K562 (cell line): Measurements from ENCODE around the gene PHKG2. TPM values are rescaled to one million over a fixed set of nuclear protein-coding genes. Genes with fewer than 3 reads are reported as not detected.

Source experiments
- ATF1 ChIP-seq, 2 experiments: fragments of 450-650 bp in 1 of 2; IDR thresholded peaks; 2 replicates each; pipeline ENCODE4 v1.6.1; 2016; ENCODE audit warnings: missing compliant biosample characterization in 1 of 2, missing genetic modification characterization in 1 of 2
- BHLHE40 ChIP-seq: IDR thresholded peaks from 2 replicates; pipeline ENCODE4 v1.6.1; 2011; ENCODE audit warnings: low read length, improper control_type of control experiment
- DIDO1 ChIP-seq: fragments of 450-650 bp; IDR thresholded peaks from 2 replicates; pipeline ENCODE4 v1.6.1; 2016; ENCODE audit warnings: low read depth, missing biosample characterization, missing genetic modification characterization
- ETV1 ChIP-seq: fragments of 450-650 bp; conservative IDR thresholded peaks from 2 replicates; pipeline ENCODE4 v1.6.1; 2016; ENCODE audit warnings: missing genetic modification characterization, control low read depth, low read depth, missing compliant biosample characterization
- FOSL1 ChIP-seq: fragments of 200-800 bp; sonication (Bioruptor generic); conservative IDR thresholded peaks from 2 replicates; pipeline ENCODE4 v1.6.1; 2016; ENCODE audit warnings: missing genetic modification characterization, missing compliant biosample characterization
- KDM2B ChIP-seq: fragments of 250-450 bp; sonication (Bioruptor Pico); IDR thresholded peaks from 2 replicates; pipeline ENCODE4 v1.8.0; 2021; ENCODE audit warnings: mild to moderate bottlenecking, moderate library complexity
- PHF20 ChIP-seq: fragments of 450-650 bp; IDR thresholded peaks from 2 replicates; pipeline ENCODE4 v1.6.1; 2018; ENCODE audit not compliant: partially characterized antibody
- STAT5B ChIP-seq: fragments of 250-450 bp; sonication (Bioruptor Pico); IDR thresholded peaks from 2 replicates; pipeline ENCODE4 v1.8.0; 2021; ENCODE audit warnings: mild to moderate bottlenecking, inconsistent platforms
- TAF1 ChIP-seq: IDR thresholded peaks from 2 replicates; pipeline ENCODE4 v1.6.1; 2011; ENCODE audit warnings: mild to moderate bottlenecking, low read length, moderate library complexity; ENCODE audit not compliant: insufficient read depth, control insufficient read depth, severe bottlenecking; ENCODE audit errors: extremely low read depth
- ZNF184 ChIP-seq: sonication (generic); formaldehyde crosslinking; IDR thresholded peaks from 2 replicates; pipeline ENCODE4 v1.5.0; 2020; ENCODE audit warnings: missing genetic modification reagents
- ZNF263 ChIP-seq: sonication (generic); formaldehyde crosslinking; IDR thresholded peaks from 2 replicates; pipeline ENCODE4 v1.8.0; 2022; ENCODE audit warnings: mild to moderate bottlenecking, missing genetic modification reagents, borderline replicate concordance
- polyA plus RNA-seq, 8 experiments: library from polyadenylated mRNA; depleted of rRNA in 4 of 8; stranded (reverse) in 5 of 8; unstranded in 3 of 8; fragments of >200 nt; fragmentation: Nextera tagmentation in 2 of 8; fragmentation: Illumina TruSeq in 1 of 8; extraction: Ambion mirVana in 2 of 8; extraction: Trizol in 1 of 8; gene quantifications; 2 replicates each; pipeline versions ENCODE4 v1.2.1 to v1.2.3, GENCODE V29; 2011 to 2014; ENCODE audit warnings: inconsistent platforms in 1 of 8, missing spikeins in 1 of 8
- total RNA-seq, 7 experiments: library from RNA; depleted of rRNA in 6 of 7; stranded (reverse); fragments of >200 nt in 6 of 7; fragmentation: Illumina TruSeq in 2 of 7; extraction: Trizol in 2 of 7; gene quantifications; 2 replicates each; pipeline versions ENCODE4 v1.2.1 to v1.2.3, GENCODE V29; 2011 to 2021; ENCODE audit warnings: low replicate concordance in 1 of 7
- TF ChIP-seq, protein P1 (sequence below): sonication (generic); formaldehyde crosslinking; IDR thresholded peaks from 2 replicates; pipeline ENCODE4 v1.8.1; 2023; ENCODE audit warnings: mild to moderate bottlenecking, missing genetic modification reagents
- TF ChIP-seq, protein P2 (sequence below): fragments of 250-450 bp; sonication (Bioruptor Pico); IDR thresholded peaks from 2 replicates; pipeline ENCODE4 v1.8.0; 2022; ENCODE audit warnings: moderate library complexity, mild to moderate bottlenecking, inconsistent platforms
- TF ChIP-seq, protein P3 (sequence below): fragments of 250-450 bp; sonication (Bioruptor Pico); IDR thresholded peaks from 2 replicates; pipeline ENCODE4 v1.5.0; 2020; ENCODE audit warnings: mild to moderate bottlenecking, borderline replicate concordance
- TF ChIP-seq, protein P4 (sequence below): sonication (generic); formaldehyde crosslinking; IDR thresholded peaks from 2 replicates; pipeline ENCODE4 v1.8.0; 2023; ENCODE audit warnings: mild to moderate bottlenecking, missing genetic modification reagents
- TF ChIP-seq, protein P5 (sequence below): sonication (generic); formaldehyde crosslinking; IDR thresholded peaks from 2 replicates; pipeline ENCODE4 v1.8.1; 2023; ENCODE audit warnings: mild to moderate bottlenecking, missing genetic modification reagents, moderate library complexity
- TF ChIP-seq, protein P6 (sequence below), 2 experiments: fragments of 450-650 bp in 1 of 2; sonication (generic) in 1 of 2; formaldehyde crosslinking; conservative IDR thresholded peaks; 2 replicates each; pipeline versions ENCODE4 v1.4.0 to v1.8.1; 2020 to 2022; ENCODE audit warnings: mild to moderate bottlenecking in 1 of 2, missing genetic modification reagents in 1 of 2

PHKG2 gene
- total and polyA plus RNA-seq, 9 of the 15 experiments (the other 6 are each of a cell fraction or from before 2014, with no cell fraction given): 5.8 to 54.2 (median 30.7) TPM

DNA sequence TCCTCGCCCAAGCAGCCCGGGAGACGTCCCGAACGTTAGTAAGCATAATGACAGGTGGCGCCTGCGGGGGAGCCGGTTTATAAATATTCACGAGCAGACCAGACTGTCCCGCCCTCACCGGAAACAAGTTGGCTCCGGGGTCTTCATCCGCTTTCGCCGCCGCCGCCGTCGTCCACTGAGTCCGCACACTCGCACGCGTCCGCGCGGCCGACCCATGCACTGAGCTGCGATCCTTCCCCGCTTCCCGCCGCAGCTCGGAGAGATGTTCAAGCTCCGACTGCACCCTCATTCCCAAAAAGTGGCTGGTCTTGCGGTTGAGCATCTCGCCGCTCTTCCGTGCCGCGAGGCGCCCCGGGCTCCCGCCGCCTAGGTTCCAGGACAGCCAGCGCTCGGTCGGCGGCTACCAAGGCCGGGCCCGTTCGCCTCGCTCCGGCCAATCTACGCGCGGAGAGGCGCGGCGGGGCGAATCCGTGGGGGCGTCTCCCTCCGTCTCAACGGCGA lies 13.3 kb downstream of the PHKG2 start (continued):
- TF ChIP-seq, protein P1, sequence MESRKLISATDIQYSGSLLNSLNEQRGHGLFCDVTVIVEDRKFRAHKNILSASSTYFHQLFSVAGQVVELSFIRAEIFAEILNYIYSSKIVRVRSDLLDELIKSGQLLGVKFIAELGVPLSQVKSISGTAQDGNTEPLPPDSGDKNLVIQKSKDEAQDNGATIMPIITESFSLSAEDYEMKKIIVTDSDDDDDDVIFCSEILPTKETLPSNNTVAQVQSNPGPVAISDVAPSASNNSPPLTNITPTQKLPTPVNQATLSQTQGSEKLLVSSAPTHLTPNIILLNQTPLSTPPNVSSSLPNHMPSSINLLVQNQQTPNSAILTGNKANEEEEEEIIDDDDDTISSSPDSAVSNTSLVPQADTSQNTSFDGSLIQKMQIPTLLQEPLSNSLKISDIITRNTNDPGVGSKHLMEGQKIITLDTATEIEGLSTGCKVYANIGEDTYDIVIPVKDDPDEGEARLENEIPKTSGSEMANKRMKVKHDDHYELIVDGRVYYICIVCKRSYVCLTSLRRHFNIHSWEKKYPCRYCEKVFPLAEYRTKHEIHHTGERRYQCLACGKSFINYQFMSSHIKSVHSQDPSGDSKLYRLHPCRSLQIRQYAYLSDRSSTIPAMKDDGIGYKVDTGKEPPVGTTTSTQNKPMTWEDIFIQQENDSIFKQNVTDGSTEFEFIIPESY (CRISPR knock-in tag): peak; percentile 66
- TF ChIP-seq, protein P2, sequence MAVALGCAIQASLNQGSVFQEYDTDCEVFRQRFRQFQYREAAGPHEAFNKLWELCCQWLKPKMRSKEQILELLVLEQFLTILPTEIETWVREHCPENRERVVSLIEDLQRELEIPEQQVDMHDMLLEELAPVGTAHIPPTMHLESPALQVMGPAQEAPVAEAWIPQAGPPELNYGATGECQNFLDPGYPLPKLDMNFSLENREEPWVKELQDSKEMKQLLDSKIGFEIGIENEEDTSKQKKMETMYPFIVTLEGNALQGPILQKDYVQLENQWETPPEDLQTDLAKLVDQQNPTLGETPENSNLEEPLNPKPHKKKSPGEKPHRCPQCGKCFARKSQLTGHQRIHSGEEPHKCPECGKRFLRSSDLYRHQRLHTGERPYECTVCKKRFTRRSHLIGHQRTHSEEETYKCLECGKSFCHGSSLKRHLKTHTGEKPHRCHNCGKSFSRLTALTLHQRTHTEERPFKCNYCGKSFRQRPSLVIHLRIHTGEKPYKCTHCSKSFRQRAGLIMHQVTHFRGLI: no peak
- no peak for TF ChIP-seq ZNF184 (CRISPR knock-in tag)
- TF ChIP-seq, protein P3, sequence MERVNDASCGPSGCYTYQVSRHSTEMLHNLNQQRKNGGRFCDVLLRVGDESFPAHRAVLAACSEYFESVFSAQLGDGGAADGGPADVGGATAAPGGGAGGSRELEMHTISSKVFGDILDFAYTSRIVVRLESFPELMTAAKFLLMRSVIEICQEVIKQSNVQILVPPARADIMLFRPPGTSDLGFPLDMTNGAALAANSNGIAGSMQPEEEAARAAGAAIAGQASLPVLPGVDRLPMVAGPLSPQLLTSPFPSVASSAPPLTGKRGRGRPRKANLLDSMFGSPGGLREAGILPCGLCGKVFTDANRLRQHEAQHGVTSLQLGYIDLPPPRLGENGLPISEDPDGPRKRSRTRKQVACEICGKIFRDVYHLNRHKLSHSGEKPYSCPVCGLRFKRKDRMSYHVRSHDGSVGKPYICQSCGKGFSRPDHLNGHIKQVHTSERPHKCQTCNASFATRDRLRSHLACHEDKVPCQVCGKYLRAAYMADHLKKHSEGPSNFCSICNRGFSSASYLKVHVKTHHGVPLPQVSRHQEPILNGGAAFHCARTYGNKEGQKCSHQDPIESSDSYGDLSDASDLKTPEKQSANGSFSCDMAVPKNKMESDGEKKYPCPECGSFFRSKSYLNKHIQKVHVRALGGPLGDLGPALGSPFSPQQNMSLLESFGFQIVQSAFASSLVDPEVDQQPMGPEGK: no peak
- TF ChIP-seq, protein P4, sequence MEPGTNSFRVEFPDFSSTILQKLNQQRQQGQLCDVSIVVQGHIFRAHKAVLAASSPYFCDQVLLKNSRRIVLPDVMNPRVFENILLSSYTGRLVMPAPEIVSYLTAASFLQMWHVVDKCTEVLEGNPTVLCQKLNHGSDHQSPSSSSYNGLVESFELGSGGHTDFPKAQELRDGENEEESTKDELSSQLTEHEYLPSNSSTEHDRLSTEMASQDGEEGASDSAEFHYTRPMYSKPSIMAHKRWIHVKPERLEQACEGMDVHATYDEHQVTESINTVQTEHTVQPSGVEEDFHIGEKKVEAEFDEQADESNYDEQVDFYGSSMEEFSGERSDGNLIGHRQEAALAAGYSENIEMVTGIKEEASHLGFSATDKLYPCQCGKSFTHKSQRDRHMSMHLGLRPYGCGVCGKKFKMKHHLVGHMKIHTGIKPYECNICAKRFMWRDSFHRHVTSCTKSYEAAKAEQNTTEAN (CRISPR knock-in tag): no peak; the same call in 1 of the 2 replicates
- peak; percentile 45; the same call in 1 of the 2 replicates for TF ChIP-seq ETV1 (tag)
- TF ChIP-seq FOSL1: peak; percentile 14; the same call in 1 of the 2 replicates
- TF ChIP-seq, protein P5, sequence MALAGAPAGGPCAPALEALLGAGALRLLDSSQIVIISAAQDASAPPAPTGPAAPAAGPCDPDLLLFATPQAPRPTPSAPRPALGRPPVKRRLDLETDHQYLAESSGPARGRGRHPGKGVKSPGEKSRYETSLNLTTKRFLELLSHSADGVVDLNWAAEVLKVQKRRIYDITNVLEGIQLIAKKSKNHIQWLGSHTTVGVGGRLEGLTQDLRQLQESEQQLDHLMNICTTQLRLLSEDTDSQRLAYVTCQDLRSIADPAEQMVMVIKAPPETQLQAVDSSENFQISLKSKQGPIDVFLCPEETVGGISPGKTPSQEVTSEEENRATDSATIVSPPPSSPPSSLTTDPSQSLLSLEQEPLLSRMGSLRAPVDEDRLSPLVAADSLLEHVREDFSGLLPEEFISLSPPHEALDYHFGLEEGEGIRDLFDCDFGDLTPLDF: 0 out of 2 replicates have a peak, but pooled peaks have one; percentile 0
- TF ChIP-seq, protein P6, sequence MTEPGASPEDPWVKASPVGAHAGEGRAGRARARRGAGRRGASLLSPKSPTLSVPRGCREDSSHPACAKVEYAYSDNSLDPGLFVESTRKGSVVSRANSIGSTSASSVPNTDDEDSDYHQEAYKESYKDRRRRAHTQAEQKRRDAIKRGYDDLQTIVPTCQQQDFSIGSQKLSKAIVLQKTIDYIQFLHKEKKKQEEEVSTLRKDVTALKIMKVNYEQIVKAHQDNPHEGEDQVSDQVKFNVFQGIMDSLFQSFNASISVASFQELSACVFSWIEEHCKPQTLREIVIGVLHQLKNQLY (CRISPR knock-in tag; conservative IDR thresholded peaks at IDR 0.05): no peak
- TF ChIP-seq ZNF263 (CRISPR knock-in tag): 0 out of 2 replicates have a peak, but pooled peaks have one; percentile 13
- TF ChIP-seq PHF20: peak; percentile 46
- TF ChIP-seq BHLHE40: no peak
- TF ChIP-seq KDM2B (CRISPR knock-in tag): 0 out of 2 replicates have a peak, but pooled peaks have one; percentile 18
- no peak for TF ChIP-seq ATF1 (CRISPR knock-in tag; IDR thresholded peaks at IDR 0.05)
- no peak for TF ChIP-seq ATF1 (tag; IDR thresholded peaks at IDR 0.05)
- TF ChIP-seq DIDO1: no peak
- TF ChIP-seq TAF1: peak; percentile 55
- no peak for TF ChIP-seq STAT5B (CRISPR knock-in tag)
